Mucosa of stomach (tissue), 1 donor: ENCODE results near the gene PCNT.

Experiments used
- H3K27me3 ChIP-seq: one replicate; pipeline ENCODE4 v1.7.0; 2013; ENCODE audit warnings: mild to moderate bottlenecking, low read length; ENCODE audit not compliant: control insufficient read depth, insufficient read depth
- H3K36me3 ChIP-seq: one replicate; pipeline ENCODE4 v1.7.0; 2013; ENCODE audit warnings: low read length; ENCODE audit not compliant: control insufficient read depth, insufficient read depth
- H3K4me1 ChIP-seq: one replicate; pipeline ENCODE4 v1.7.0; 2013; ENCODE audit warnings: mild to moderate bottlenecking, low read length; ENCODE audit not compliant: control insufficient read depth, insufficient read depth
- H3K4me3 ChIP-seq: one replicate; pipeline ENCODE4 v1.7.0; 2013; ENCODE audit warnings: low read length
- H3K9ac ChIP-seq: one replicate; pipeline ENCODE4 v1.7.0; 2013; ENCODE audit warnings: mild to moderate bottlenecking, low read length, moderate library complexity
- H3K9me3 ChIP-seq: one replicate; pipeline ENCODE4 v1.7.0; 2013; ENCODE audit warnings: mild to moderate bottlenecking, low read length, moderate library complexity; ENCODE audit not compliant: control insufficient read depth
- donor health status: Pancreatic carcinoma.

Gene PCNT

DNA sequence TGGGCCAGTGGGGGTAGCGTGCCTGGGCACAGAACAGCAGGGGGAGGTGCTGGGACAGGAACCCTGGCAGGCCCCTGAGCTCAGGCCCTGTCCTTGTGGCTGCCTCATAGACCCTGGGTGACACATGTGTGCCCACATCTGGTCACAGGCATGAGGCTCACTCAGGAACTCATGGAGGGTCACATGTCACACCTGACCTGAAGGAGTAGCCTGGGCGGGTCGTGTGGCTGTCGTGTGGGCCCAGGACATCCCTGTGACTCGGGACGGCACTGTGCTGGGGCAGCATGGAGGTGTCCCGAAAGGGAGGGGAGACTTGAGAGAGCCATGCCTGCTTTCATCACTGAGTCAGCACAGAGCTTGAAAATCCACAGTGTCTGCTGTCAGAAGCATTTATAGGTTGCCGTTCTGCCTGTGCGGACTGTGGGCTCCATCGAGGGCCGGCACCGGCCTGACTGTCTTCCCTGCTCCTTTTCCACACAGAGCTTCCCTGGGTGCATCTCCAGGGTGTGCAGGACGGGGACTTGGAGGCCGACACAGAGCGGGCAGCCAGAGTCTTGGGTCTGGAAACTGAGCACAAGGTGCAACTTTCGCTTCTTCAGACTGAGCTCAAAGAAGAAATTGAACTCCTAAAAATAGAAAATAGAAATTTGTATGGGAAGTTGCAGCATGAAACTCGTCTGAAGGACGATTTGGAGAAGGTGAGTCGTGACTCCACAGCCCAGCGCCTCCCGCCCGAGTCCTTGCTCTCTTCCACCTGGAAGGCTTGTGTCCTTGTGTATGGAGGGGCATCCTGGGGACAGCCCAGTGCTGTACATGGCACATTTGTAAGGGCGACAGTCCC, 32.8 kb downstream of the PCNT start:
- H3K9ac ChIP-seq: no peak overlapping the region
- H3K27me3 ChIP-seq: no peaks in the 10 kb centered on the region
- no peak overlapping the region for H3K4me3 ChIP-seq
- H3K36me3 ChIP-seq: peaks cover 8% of the 10 kb centered on the region
- no peaks in the 10 kb centered on the region for H3K4me1 ChIP-seq
- no peaks in the 10 kb centered on the region for H3K9me3 ChIP-seq

DNA sequence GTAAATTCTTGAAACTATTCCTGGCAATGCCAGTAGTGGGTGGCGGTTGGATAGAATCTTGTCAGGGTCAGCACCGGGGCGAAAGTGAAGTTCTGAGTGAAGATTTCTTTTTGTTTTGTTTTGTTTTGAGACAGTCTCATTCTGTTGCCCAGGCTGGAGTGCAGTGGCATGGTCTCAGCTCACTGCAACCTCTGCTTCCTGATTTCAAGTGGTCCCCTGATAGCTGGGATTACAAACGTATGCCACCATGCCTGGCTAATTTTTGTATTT, 33.3 kb downstream of the PCNT start:
- H3K36me3 ChIP-seq: peaks cover 2% of the 10 kb centered on the region
- no peaks in the 10 kb centered on the region for H3K9me3 ChIP-seq
- no peak overlapping the region for H3K4me3 ChIP-seq

DNA sequence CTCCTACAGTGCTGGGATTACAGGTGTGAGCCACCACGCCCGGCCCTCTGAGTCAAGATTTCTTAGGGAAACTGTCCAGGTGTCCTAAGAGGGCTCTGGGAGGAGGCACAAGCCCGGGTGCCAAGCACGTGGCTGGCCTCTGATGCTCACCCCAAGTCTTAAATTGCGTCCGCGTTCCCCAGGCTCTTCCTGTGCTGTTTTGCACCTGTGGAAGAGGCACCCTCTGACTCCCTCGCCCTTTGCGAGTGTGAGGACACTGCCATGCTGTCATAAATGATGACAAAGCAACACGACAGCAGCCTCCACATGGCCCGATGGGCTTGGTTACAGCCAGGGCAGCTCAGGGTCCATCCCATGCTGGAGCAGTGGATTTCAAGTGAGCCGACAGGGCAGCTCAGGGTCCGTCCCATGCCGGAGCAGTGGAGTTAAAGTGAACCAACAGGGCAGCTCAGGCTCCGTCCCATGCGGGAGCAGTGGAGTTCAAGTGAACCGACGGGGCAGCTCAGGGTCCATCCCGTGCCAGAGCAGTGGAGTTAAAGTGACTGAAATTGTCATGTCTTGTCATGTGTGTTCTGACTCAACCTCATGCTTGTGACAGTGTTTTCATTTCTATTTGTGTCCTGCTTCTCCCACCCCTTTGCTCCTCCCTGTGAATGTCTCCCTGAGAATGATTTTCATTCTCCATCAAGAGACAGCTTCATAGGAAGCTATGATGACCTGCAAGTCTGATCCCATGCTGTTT, 33.9 kb downstream of the PCNT start:
- Histone ChIP-seq H3K4me1 (no peaks in the 10 kb centered on the region), H3K27me3 (no peaks in the 10 kb centered on the region), H3K36me3 (no peaks in the 10 kb centered on the region), H3K4me3 (no peak overlapping the region), H3K9me3 (no peaks in the 10 kb centered on the region), H3K9ac (no peak overlapping the region)

More for the DNA sequence above, 33.3 kb downstream of the PCNT start:
- no peaks in the 10 kb centered on the region for H3K4me1 ChIP-seq
- no peaks in the 10 kb centered on the region for H3K27me3 ChIP-seq
- no peak overlapping the region for H3K9ac ChIP-seq

DNA sequence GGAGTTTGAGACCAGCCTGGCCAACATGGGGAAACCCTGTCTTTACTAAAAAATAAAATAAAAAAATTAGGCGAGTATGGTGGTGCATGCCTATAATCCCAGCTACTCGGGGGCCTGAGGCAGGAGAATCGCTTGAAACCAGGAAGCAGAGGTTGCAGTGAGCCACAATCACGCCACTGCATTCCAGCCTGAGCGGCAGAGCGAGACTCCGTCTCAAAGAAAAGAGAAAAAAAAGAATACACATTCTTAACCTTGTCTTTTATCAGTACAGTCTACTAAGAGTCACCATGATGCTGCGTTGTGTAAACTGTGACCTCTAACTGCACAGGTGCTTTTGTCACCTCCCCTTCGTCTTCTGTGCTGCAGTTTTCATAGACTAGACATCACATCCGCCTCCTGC, 37.2 kb downstream of the PCNT start:
- Histone ChIP-seq H3K4me1 (no peaks in the 10 kb centered on the region), H3K9ac (no peak overlapping the region), H3K27me3 (no peaks in the 10 kb centered on the region), H3K9me3 (no peaks in the 10 kb centered on the region), H3K4me3 (no peak overlapping the region), H3K36me3 (peaks cover 9% of the 10 kb centered on the region)

DNA sequence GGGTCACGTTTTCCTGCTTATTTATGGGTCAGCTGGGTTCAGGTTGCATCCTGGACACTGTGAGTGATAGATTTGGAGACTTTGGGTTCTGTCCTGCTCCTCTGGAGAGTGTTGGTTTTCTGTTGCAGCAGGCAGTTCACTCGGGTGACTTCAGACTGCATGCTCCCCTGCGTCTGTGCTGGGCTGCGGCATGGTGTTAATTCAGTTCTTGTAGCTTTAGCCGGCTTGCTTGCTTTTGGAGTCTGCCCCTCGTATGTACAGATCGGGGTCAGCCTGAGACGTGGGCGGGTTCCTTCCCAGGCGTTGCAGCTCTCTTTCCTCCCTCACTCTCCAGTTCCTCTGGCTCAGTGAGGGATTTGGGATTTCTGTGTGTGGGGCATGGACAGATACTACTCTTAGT, 38.0 kb downstream of the PCNT start:
- Histone ChIP-seq H3K9ac (no peak overlapping the region), H3K4me3 (no peak overlapping the region), H3K4me1 (no peaks in the 10 kb centered on the region), H3K27me3 (no peaks in the 10 kb centered on the region), H3K9me3 (no peaks in the 10 kb centered on the region), H3K36me3 (peaks cover 17% of the 10 kb centered on the region)

DNA sequence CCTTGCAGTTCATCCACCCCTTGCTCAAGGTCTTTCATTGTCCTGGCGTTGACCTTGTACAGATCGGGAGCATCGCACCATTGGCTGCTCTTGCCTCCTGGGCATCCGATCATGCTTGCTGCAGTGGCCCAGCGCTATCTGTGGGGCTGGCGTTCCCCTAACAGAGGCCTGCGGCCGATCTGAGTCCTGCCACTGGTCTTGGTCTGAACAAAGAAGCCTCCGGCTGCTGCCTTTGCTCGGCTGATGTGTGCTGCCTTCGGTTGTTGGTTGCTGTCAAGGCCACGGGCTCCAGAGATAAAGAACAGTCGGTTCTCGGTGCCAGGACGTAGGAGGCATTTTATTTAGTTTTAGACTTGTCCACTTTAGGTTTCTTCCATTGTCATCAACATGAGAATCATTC, 39.0 kb downstream of the PCNT start:
- Histone ChIP-seq H3K9me3 (no peaks in the 10 kb centered on the region), H3K36me3 (peaks cover 18% of the 10 kb centered on the region), H3K27me3 (no peaks in the 10 kb centered on the region), H3K4me1 (no peaks in the 10 kb centered on the region), H3K4me3 (no peak overlapping the region), H3K9ac (no peak overlapping the region)

DNA sequence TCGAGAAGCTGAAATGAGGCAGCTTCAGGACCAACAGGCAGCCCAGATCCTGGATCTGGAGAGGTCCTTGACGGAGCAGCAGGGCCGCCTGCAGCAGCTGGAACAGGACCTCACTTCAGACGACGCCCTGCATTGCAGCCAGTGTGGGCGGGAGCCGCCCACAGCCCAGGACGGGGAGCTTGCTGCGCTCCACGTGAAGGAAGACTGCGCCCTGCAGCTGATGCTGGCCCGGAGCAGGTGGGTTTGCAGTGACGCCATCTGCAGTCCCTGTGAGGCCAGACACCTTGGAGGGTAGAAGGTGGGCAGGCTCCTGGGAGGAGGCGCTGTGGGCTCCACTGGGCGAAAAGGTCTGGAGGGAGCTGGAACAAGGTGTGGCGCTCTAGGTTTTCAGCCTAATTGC, 39.7 kb downstream of the PCNT start:
- Histone ChIP-seq H3K36me3 (peaks cover 18% of the 10 kb centered on the region), H3K27me3 (no peaks in the 10 kb centered on the region), H3K9me3 (no peaks in the 10 kb centered on the region), H3K9ac (no peak overlapping the region), H3K4me1 (peaks cover 3% of the 10 kb centered on the region), H3K4me3 (no peak overlapping the region)

DNA sequence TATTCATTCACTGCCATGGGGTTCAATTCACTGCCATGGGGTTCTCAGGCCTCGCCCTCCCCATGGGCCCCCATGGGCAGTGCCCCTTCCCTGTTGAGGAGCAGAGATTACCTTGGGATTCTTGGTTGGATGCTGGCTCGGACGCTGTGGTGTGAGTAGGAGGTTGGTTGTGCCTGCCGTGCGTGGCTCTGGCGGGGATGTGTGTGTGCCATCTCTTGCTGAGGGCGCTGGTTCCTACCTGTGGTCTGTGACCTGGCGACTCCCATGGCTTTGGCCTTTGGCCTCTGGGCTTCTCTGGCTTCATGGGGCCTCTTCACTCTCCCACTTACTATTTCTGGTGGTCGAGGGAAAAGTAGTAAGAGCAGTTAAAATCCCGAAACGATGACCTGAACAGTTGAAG, 42.1 kb downstream of the PCNT start:
- peaks cover 5% of the 10 kb centered on the region for H3K4me1 ChIP-seq
- no peak overlapping the region for H3K4me3 ChIP-seq
- no peaks in the 10 kb centered on the region for H3K27me3 ChIP-seq
- no peak overlapping the region for H3K9ac ChIP-seq
- no peaks in the 10 kb centered on the region for H3K9me3 ChIP-seq
- H3K36me3 ChIP-seq: peaks cover 18% of the 10 kb centered on the region

DNA sequence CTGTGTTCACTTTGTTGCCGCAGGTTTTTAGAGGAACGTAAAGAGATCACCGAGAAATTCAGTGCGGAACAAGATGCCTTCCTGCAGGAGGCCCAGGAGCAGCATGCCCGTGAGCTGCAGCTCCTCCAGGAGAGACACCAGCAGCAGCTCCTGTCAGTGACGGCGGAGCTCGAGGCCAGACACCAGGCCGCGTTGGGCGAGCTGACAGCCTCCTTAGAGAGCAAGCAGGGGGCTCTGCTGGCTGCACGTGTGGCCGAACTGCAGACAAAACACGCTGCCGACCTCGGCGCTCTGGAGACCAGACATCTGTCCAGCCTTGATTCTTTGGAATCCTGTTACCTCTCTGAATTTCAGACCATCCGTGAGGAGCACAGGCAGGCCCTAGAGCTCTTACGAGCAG, 42.6 kb downstream of the PCNT start:
- Histone ChIP-seq H3K36me3 (peaks cover 18% of the 10 kb centered on the region), H3K9me3 (no peaks in the 10 kb centered on the region), H3K4me3 (no peak overlapping the region), H3K9ac (no peak overlapping the region), H3K4me1 (peaks cover 5% of the 10 kb centered on the region), H3K27me3 (no peaks in the 10 kb centered on the region)

DNA sequence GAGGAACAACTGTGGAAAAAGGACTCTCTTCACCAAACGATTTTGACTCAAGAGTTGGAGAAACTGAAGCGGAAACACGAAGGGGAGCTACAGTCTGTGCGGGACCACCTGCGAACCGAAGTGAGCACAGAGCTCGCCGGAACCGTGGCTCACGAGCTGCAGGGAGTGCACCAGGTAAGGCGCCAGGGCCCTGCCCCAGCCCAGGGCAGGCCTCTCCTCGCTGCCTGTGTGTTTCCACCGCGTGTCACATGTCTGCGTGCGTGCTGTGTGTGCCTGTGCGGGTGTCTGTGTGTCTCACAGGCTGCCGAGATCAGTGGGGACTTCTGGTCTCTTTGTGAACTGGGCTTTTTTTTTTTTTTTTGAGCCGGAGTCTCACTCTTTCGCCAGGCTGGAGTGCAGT, 43.0 kb downstream of the PCNT start:
- H3K9me3 ChIP-seq: no peaks in the 10 kb centered on the region
- H3K4me1 ChIP-seq: peaks cover 5% of the 10 kb centered on the region
- H3K27me3 ChIP-seq: no peaks in the 10 kb centered on the region
- H3K9ac ChIP-seq: no peak overlapping the region
- peaks cover 18% of the 10 kb centered on the region for H3K36me3 ChIP-seq
- no peak overlapping the region for H3K4me3 ChIP-seq

DNA sequence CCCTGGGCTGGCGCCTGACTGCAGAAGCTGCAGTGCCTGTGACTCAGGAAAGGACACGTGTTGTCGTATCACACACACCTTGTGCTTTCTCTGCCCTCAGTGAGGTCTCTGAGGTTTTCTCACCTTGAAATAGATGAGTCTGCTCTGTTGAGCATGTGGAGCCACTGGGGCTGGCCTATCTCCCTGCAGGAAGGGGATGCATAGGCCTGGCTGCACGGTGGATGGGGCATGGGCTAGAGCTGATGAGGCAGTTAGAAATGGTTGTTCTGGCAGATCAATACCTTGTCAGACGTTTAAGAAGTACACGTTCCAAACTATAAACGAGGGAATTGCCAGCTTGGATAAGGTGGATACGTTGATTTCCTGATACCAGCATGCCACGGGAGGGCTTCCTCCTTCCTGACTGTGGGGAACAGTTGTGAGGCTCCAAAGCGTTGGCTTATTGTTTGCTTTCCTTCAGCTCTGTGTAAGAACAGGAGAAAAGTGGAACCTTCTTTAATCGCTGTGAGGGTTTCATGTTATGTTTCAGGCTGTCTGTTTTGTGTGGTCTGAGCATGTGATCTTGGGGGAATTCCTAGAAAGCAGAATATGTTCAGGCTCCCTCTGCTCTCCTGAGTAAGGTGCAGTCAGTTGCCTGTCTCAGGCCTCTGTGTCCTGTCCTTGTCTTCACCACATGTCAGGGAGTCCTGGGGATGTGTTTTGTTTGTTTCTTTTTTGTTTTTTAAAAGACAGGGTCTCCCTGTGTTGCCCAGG, 44.8 kb downstream of the PCNT start:
- Histone ChIP-seq H3K36me3 (peaks cover 13% of the 10 kb centered on the region), H3K4me3 (no peak overlapping the region), H3K9ac (no peak overlapping the region), H3K27me3 (no peaks in the 10 kb centered on the region), H3K4me1 (peaks cover 5% of the 10 kb centered on the region), H3K9me3 (no peaks in the 10 kb centered on the region)
